ENCODE results near the gene NHSL2.
"Not testable (repeated sequence)": the region's sequence is repeated elsewhere in the genome, so short reads cannot be mapped to it uniquely, and the experiment has no call there.

NHSL2 gene

DNA sequence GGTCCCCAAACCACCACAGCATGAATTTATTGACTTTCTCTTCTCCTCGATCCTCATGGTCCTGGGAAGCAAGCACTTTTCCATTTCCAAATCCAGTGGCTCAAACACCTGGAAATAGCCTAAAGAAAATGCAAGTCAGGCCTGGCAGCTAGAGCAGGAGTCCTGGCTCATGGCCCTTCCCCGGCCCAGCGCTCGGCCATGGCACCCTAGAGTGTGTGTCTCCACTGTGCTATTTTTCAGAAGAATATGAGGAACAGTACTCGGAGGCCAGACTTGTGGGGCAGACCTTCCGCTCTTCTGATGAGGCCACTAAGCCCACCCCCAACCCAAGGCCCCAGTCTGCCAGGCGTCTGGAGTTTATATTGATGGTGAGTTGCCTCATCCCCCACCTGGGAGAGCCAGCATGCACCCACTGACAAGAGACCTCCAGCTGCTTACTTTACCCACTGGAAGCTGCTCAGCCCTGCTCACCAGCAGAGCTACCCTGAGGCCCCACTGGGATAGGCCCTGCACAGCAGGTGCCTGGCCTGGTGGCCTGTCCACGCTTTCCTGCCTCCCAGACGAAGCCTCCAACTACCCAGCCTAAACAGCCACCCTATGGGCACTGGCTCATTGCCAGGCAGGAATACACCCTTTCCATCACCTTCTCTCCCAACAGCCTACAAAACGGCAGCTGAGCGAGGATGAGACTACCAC, 223.4 kb downstream of the NHSL2 start:
- no peak for DNase-seq

DNA sequence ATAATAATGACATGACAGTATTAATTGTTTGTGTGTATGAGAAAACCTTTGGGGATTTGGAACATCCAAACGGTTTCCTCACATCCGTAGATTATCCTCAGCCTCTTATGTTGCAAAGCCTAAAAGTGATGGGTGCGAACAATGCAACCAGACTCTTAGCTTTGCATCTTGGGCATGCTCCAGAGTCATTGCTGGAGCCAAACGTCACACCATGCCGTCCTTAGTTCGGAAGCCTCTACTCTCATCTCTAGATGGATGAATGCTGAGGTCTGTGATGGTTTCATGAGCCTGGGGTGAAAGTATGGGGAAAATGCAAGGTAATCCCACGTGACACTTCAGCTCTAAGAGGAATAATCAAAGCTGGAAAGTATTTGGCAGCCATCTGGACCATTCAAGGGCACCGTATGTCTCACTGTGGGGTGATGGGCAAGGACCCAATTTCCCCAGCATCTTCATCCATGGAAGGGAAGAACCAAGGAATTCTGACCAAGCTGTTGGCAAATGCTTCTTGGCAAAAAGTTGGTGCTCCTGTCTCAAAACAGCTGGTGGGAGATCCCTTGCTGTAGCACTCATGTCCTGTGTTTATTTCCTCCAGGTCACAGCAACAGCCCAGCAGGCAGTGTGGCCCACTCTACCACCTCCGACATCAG, 227.3 kb downstream of the NHSL2 start:
- no peak for DNase-seq

DNA sequence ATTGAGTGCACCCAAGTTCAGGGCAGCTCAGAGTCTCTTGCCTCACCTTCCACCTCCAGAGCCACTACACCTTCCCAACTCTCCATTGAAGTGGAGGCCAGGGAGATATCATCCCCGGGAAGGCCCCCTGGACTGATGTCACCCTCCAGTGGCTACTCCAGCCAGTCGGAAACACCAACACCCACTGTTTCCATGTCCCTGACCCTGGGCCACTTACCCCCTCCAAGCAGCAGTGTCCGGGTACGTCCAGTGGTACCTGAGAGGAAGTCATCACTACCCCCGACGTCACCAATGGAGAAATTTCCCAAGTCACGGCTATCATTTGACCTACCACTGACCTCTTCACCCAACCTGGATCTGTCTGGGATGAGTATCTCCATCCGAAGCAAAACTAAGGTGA, 228.9 kb downstream of the NHSL2 start:
- DNase-seq: no peak

DNA sequence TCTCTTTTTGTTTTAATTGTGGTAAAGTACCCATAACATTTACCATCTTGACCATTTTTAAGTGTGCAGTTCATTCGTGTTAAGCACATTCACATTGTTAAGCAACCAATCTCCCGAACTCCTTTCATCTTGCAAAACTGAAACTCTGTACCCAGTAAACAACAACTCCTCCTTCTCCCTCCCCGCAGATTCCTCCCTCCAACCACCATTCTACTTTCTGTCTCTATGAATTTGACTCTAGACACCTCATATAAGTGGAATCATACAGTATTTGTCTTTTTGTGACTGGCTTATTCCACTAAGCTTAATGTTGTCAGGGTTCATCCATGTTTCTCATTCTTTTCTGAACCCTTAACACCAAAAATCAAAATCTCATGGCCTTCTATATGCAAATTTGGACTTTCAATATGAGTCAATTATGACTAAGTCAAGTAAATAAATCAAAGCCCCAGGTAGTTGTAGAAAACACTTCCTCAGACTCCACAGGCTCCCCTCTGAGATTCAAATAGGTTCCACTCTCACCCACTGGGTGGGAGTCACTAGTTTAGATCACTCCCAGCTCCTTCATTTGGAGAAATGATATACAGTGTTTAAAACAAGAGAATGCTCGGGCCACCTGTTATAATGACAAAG, 230.8 kb downstream of the NHSL2 start:
- DNase-seq: no peak

DNA sequence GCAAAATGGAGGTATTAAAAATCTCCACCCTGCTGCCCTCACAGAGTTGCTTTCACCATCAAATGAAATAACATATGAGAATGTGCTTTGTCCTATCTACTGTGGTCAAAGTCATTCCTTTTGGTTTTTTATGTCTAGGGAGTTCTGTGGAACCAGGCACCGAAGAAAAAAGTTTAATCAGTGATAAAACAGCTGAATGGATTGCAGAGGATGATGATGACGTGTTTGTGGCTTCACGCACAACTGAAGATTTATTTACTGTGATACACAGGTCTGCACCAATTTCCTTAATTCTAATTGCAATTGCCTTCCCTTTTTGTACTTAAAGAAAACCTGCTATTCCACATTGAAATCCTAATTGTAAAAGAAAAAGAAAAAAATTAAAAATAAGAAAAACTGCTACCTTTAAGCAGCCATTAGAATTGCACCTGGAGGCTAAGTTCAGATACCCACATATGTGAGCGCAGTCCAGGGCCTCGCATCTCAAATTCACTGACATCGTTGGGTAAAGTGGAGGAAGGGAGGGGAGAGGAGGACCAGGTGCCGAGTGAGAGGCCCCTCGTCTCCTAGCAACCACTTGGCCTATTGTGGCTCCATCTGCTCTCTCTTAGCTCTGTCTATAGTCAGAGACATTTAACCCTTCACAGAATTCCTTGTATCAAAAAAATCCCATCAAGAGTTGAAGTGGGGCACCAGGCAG, 231.6 kb downstream of the NHSL2 start:
- DNase-seq: no peak

DNA sequence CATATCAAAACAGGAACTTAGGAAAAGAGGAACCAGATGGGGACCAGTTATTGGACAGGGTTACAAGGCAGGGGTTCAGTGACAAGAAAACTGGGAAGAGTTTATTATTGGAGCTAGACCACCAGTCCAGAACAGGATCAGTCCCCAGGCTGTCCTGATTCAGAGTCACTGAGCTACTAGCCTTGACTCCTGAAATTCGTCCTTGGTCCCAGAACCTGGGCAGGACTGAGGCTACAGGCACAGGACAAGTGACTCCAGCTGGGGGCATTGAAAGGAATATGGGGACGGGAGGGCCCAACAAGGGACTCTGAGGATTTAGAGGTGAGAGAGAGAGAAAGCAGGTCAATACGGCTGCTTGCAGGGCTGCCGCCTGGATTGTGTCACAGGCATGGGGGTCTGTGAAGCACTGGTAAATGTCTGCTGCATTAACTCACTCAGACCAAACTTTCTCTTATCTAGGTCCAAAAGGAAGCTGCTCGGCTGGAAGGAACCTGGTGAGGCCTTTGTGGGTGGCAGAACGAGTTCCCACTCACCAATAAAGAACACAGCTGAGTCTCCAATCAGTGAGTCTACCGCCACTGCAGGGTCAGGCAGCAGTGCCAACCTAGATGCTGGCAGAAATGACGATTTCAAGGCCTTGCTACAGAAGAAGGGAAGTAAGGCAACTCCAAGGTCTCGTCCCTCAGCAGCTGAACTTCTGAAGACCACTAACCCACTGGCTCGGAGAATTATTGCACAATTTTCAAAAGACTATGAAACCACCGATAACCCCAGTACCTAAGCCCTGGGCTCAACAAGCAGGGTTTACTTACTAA, 232.4 kb downstream of the NHSL2 start:
- no peak for DNase-seq

DNA sequence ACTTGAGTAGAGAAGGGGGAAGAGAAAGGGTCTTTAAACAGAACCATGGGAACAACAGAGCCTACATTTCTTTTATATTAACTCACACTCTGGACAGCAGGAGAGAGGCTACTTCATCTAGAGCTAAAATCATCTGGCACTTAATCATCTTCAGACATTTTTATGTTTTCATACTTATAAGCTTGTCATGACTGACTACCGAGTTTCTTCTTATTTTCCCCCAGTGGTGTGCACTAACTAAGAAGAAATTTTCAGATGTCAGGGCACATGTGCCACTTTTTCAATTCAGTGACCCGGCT, 232.9 kb downstream of the NHSL2 start:
- DNase-seq: no peak

DNA sequence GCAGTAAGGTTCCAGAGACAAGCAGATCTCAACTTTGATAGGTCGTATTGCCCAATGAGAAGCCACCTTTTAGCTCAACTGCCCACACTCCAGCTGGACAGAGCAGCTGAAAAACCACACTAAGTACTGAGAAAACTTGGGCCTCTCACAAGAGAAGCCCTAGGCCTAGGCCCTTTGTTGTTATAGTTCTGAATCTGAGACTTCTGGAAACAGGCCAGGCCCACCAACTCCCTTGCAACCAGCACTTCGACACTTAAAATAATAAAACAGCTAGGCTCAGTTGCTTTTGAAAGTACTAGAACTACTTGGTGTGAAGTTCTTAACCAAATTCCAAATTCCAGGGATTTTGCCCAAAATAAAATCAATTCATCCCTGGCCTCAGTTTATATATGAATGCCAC, 234.5 kb downstream of the NHSL2 start:
- no peak for DNase-seq

DNA sequence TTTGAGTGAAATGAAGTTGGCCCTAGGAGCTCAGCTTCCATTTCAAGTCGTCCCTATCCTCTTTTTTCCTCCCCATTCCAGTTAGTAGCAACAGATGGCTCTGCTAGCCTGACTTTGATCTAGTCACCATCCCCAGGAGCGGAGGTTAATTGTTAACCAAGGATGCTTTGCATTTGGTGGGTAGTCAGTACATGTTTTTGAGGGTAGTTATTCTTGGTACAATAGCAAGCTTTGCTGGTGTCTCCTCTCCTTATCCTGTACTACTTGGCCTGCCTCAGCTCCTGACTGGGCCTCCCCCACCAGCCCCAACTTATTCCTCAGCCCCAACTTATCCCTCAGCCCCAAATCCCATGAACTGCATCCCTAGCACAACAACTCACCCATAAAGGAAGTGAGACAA, 235.9 kb downstream of the NHSL2 start:
- no peak for DNase-seq

DNA sequence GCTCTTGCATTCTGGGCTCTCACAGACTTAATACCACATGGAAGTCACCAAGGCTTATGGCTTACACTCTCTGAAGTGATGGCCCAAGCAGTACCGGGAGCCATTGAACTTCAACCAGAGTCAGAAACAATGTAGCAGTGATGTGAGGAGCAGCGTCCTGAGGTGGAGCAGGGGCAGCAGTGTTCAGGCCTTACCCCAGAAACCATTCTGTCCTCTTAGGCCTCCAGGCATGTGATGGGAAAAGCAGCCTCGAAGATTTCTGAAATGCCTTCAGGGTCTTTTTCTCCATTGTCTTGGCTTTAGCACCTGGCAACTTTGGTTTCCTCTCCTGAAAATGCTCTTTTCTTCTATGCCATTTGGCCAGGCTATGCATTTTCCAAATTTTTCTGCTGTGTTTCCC, 248.1 kb downstream of the NHSL2 start:
- no peak for DNase-seq

DNA sequence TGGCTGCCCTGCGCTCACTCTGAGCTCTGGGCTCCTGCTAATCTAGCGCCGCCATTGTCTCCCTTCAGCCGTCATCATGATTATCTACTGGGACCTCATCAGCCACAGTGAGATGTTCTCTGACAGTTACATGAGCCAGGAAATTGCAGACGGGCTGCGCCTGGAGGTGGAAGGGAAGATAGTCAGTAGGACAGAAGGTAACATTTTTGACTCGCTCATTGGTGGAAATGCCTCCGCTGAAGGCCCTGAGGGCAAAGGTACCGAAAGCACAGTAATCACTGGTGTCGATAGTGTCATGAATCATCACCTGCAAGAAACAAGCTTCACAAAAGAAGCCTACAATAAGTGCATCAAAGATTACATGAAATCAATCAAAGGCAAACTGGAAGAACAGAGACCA, 249.1 kb downstream of the NHSL2 start:
- no peak for DNase-seq

DNA sequence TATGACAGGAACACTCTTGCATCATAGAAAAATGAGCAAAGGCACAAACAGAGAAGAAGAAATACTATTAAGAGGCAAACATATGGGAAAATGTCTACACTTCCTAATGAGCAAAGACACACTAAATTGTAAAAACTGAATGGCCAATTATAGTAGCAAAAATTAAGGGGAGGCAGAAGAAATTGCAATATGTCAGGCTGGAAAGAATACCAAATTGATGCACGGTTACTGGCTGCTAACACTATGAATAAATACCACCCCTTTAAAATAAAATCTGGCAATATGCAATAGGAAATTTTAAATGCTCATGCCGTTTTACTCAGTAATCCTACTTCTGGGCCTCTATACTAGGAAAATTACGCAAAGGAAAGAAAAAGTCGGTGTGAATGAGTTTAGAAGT, 254.9 kb downstream of the NHSL2 start:
- DNase-seq: no peak

DNA sequence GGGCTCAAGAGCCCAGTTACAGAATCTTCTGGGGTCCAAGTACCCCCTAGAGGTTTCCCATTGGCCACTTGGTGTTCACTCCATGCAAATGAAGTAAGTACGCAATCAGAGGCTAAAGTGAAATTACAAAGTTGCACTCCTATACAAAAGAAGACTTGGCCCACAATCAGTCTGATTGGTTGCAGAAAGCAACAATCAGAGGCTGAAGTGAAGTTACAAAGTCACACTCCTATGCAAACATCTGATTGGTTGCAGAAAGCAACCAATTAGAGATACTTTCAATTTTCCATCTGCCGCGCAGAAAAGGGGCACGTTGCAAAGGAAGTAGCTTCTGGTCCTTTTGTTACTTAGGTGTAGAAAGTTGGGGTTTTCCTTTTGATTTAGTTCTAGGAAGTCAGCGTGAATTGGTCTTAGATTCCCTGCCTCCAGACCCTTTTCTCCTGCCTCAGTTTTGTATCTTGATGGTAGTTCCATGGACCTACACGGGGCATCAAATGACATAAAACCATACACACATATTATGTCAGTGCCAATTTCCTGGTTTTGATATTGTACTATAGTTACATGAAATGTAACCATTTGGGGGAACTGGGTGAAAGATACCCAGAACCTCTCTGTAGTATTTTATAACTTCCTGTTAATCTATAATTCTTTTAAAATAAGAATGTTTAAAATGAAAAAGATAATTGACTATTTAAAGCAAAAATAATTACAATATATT, 258.5 kb downstream of the NHSL2 start:
- DNase-seq: peak; percentile 67

DNA sequence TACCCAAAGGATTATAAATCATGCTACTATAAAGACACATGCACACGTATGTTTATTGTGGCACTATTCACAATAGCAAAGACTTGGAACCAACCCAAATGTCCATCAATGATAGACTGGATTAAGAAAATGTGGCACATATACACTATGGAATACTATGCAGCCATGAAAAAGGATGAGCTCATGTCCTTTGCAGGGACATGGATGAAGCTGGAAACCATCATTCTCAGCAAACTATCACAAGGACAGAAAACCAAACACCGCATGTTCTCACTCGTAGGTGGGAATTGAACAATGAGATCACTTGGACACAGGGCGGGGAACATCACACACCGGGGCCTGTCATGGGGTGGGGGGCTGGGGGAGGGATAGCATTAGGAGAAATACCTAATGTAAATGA, 265.6 kb downstream of the NHSL2 start:
- not testable (repeated sequence) for DNase-seq

DNA sequence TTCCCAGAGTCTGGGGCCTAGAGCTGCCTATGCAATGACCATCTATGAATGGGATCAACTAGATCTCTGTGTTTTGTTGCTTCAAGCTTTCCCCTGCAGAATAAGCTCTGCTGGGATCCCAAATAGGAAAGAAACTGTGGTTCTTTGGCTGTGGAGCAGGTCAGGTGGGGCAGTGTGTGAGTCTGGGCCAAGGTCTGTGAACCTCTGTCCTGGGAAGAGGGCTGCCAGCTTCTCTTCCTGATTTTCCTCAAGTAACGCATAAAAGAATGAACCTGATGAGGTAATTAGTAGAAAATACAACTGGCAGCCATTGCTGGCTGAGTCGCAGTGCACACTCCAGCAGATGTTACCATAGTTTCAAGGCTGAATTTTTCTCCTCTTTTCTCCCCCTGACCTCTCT, 266.3 kb downstream of the NHSL2 start:
- DNase-seq: no peak

DNA sequence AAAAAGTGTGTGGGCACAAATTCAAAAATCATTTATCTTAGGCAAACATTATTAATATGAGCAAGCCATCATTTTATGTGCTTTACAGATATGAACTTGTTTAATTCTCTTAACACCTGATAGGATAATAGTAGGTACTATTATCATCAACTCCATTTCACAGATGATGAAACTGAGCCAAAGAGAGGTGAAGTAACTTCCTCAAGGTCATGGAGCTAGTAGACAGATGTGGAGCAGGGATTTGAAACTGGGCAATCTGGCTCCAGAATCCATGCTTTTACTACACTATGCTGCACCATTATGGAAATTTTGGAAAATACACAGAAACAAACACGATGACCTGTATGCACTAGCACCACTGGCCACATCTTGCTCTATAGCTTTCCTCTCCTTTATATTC, 269.9 kb downstream of the NHSL2 start:
- DNase-seq: no peak

DNA sequence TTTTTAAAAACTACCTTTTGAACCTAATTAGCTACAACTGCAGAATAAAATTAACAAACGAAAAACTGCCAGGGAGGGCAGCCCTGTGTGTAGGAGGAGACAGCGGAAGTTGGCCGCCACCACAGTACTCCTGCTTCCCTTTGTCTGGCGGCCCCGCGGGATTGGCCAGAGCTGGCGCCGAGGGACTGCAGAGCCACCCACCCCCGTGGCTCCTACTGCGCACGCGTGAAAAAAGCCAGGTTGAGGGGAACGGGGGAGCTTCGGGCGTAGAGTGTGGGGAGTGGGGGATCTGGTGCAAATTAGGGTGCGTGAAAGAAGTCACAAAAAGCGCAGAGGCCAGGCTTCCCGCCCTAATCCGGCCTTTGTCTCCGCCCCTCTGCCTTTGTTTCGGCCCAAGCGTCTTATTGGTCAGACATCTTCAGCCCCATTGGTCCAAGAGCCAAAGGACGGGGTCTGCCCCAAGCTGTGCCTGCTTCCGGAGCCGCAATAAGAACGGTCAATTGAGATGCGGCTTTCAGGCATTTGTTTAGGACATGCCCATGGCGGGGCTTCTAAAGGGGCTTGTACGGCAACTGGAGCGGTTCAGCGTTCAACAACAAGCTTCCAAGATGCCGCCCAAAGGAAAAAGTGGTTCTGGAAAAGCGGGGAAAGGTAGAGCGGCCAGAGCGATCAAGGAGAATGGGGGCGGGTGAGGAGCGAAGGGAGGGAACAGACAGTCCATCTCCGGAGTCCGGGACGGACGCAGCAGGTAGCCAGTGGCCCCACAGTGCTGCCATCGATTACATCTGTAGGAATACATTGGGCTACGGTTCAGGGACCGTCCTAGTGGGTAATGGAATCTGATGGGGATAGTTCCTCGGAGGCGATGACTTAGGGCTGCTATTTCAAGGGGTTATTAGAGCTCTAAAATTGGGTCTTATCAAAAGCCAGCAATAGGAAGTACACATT, 270.8 kb downstream of the NHSL2 start, which contains the start of gene PIN4:
TSS of gene PIN4 (plus strand) at position 580 of the 948 bp plus-strand sequence. CDS start at position 609, 29 bp downstream.
- DNase-seq: peak; percentile 91

DNA sequence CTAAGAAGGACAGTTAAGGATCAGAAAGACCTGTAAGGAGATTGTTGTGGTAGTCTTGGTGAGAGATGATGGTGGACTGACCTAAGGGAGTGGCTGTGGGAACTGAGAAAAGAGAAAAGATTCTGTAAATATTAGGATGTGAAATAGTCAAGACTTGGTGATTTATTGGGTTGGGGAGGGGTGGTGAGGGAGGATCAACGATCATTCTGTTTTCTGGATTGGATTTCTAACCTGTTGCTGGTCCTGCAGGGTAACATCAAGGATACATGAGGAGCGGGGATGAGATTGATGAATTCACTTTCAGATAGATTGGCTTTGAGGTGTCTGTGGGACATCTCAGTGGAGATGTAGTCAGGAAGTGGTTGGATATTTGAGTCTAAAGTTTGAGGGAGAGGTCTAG, 272.3 kb downstream of the NHSL2 start:
- DNase-seq: no peak

DNA sequence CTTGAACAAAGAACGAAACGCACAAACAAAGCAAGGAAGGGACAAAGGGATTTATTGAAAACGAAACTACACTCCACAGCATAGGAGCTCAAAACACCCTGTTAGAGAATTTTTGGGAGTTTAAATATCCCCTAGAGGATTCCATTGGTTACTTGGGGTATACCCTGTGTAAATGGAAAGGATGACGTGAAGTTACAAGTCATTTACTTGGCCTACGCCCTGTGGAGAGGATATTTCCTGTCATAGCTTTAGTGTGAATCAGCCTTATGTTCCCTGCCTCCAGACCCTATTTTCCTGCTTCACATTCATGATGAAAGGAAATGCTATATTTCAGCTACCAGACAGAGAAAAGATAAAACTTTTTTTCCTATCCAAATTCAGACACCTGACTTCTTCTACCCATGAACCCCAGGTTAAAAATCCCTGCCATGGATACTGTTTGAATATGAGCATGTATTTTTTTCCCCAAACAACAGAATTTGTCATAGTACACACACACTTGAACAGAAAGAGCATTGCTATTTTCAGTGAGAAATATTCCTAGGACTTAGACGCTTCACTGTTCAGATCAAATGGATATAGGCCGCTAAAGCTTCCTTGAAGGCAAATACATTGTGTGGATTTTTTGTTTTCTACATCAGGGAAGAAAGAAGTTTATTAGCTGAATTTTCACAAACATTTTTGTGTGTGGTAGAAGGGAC, 291.3 kb downstream of the NHSL2 start:
- no peak for DNase-seq
